MM.1S (cell line): Measurements from ENCODE around the gene ABCC4.

Source experiments
- DNase-seq: peaks from one replicate; pipeline ENCODE4 v3.0.0-alpha.2; 2015
- H2AFZ ChIP-seq: fragments of 300-600 bp; sonication (generic); 2 replicates; pipeline ENCODE4 v1.6.0; 2016; ENCODE audit warnings: antibody characterized with exemption, low read length
- H3F3A ChIP-seq: fragments of 300-600 bp; sonication (generic); 2 replicates; pipeline ENCODE4 v1.6.1; 2016; ENCODE audit warnings: mild to moderate bottlenecking, antibody characterized with exemption, low read length, moderate library complexity, mixed read lengths; ENCODE audit not compliant: insufficient read depth
- H3K27ac ChIP-seq: fragments of 300-600 bp; sonication (generic); 2 replicates; pipeline ENCODE4 v1.5.1; 2016; ENCODE audit warnings: mild to moderate bottlenecking, low read length
- H3K27me3 ChIP-seq: fragments of 300-600 bp; sonication (generic); replicated peaks from 2 replicates; pipeline ENCODE4 v1.6.0; 2016; ENCODE audit warnings: low read length; ENCODE audit not compliant: insufficient read depth
- H3K36me3 ChIP-seq: fragments of 300-600 bp; sonication (generic); replicated peaks from 2 replicates; pipeline ENCODE4 v1.6.1; 2016; ENCODE audit warnings: mild to moderate bottlenecking, low read length, mixed read lengths; ENCODE audit not compliant: insufficient read depth
- H3K4me1 ChIP-seq: fragments of 300-600 bp; sonication (generic); 2 replicates; pipeline ENCODE4 v1.6.1; 2016; ENCODE audit warnings: low read length, mixed read lengths
- H3K4me2 ChIP-seq: fragments of 300-600 bp; sonication (generic); 2 replicates; pipeline ENCODE4 v1.6.0; 2016; ENCODE audit warnings: low read depth, low read length
- H3K4me3 ChIP-seq: fragments of 300-600 bp; sonication (generic); 2 replicates; pipeline ENCODE4 v1.5.1; 2016; ENCODE audit warnings: low read length, mixed read lengths
- H3K79me2 ChIP-seq: fragments of 300-600 bp; sonication (generic); 2 replicates; pipeline ENCODE4 v1.6.1; 2016; ENCODE audit warnings: mixed run types, low read length, mixed read lengths
- H3K9ac ChIP-seq: fragments of 300-600 bp; sonication (generic); 2 replicates; pipeline ENCODE4 v1.6.1; 2016; ENCODE audit warnings: low read length, mixed read lengths
- H3K9me2 ChIP-seq: fragments of 300-600 bp; sonication (generic); replicated peaks from 2 replicates; pipeline ENCODE4 v1.6.1; 2016; ENCODE audit warnings: mild to moderate bottlenecking, low read length, mixed read lengths; ENCODE audit not compliant: insufficient read depth
- H3K9me3 ChIP-seq: fragments of 300-600 bp; sonication (generic); replicated peaks from 2 replicates; pipeline ENCODE4 v1.6.1; 2016; ENCODE audit warnings: mild to moderate bottlenecking, low read length, mixed read lengths; ENCODE audit not compliant: insufficient read depth
- H4K20me1 ChIP-seq: fragments of 300-600 bp; sonication (generic); 2 replicates; pipeline ENCODE4 v1.6.1; 2016; ENCODE audit warnings: mild to moderate bottlenecking, low read length, moderate library complexity, mixed read lengths; ENCODE audit not compliant: insufficient read depth
- EZH2 ChIP-seq: fragments of 300-600 bp; sonication (generic); optimal IDR thresholded peaks from 2 replicates; pipeline ENCODE3; 2017; ENCODE audit warnings: low read depth, mild to moderate bottlenecking, antibody characterized with exemption, low read length, mixed read lengths
- EZH2phosphoT487 ChIP-seq: fragments of 300-600 bp; sonication (generic); IDR thresholded peaks from 2 replicates; pipeline ENCODE4 v1.6.1; 2018; ENCODE audit warnings: antibody characterized with exemption, low read length
- TF ChIP-seq, protein P1 (sequence below): fragments of 300-600 bp; sonication (generic); IDR thresholded peaks from 2 replicates; pipeline ENCODE4 v1.5.1; 2016; ENCODE audit warnings: antibody characterized with exemption, low read length, mixed read lengths

The ABCC4 gene

DNA sequence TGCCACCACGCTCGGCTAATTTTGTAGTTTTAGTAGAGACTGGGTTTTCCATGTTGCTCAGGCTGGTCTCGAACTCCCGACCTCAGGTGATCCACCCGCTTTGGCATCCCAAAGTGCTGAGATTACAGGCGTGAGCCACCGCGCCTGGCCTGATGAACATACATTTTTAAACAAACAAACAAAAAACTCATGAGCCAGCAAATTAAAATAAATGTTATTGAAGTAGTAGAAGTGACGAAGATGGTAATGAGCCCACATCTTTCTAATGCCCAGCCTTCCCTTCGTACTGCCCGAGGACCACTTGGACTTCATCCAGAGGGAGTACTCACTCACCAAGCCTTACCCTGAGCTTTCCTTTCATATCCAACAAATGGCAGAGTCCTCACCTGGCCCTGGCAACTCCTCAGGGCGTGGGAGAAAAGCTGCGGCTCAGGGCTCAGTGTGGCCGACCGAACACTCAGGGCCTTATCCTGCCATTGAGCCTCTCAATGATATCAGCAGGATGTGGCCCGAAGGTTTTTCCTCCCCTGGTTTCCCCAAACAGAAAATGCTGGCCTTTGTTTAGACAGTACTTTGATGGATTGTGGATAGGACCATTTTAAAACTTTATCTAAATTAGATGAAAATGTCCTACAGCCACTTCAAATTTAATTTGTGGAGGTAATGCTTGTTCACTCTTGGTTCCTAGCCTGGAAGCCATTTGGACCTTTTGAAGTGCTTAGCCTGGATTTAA, 22.8 kb upstream of the ABCC4 start:
- Histone ChIP-seq H3K79me2 (no peaks in the 10 kb centered on the region), H4K20me1 (no peaks in the 10 kb centered on the region), H3K9ac (no peak overlapping the region), H2AFZ (no peak overlapping the region), H3F3A (no peaks in the 10 kb centered on the region), H3K4me2 (no peak overlapping the region), H3K4me3 (no peak overlapping the region), H3K4me1 (no peaks in the 10 kb centered on the region), H3K9me3 (no peaks in the 10 kb centered on the region), H3K27me3 (no peaks in the 10 kb centered on the region), H3K9me2 (no peaks in the 10 kb centered on the region), H3K36me3 (no peaks in the 10 kb centered on the region), H3K27ac (no peak overlapping the region)
- DNase-seq, result no peak
- TF ChIP-seq EZH2, result no peak
- TF ChIP-seq EZH2phosphoT487, result no peak
- TF ChIP-seq, protein P1, sequence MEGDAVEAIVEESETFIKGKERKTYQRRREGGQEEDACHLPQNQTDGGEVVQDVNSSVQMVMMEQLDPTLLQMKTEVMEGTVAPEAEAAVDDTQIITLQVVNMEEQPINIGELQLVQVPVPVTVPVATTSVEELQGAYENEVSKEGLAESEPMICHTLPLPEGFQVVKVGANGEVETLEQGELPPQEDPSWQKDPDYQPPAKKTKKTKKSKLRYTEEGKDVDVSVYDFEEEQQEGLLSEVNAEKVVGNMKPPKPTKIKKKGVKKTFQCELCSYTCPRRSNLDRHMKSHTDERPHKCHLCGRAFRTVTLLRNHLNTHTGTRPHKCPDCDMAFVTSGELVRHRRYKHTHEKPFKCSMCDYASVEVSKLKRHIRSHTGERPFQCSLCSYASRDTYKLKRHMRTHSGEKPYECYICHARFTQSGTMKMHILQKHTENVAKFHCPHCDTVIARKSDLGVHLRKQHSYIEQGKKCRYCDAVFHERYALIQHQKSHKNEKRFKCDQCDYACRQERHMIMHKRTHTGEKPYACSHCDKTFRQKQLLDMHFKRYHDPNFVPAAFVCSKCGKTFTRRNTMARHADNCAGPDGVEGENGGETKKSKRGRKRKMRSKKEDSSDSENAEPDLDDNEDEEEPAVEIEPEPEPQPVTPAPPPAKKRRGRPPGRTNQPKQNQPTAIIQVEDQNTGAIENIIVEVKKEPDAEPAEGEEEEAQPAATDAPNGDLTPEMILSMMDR, result no peak

DNA sequence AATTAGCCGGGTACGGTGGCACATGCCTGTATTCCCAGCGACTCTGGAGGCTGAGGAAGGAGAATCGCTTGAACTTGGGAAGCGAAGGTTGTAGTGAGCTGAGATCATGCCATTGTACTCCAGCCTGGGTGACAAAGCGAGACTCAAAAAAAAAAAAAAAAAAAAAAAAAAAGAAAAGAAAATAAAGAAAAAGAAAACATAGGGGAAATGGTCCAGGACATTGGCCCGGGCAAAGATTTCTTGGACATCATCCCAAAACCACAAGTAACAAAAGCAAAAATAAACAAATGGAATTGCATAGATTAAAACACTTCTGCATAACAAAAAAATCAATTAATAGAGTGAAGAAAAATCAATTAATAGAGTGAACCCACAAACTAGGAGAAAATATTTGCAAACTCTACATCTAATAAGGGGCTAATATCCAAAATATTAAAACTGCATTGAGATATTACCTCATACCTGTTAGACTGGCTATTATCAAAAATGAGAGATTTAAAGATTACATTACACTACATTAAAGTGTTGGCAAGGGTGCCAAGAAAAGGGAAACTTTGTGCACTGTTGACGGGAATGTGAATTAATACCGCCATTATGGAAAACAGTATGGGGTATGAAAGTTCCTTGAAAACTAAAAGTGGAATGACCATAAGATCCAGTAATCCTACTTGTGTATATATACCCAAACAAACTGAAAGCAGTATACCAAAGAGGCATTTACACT, 18.5 kb upstream of the ABCC4 start:
- Histone ChIP-seq H3K9ac (no peak overlapping the region), H3K9me3 (no peaks in the 10 kb centered on the region), H2AFZ (no peak overlapping the region)

DNA sequence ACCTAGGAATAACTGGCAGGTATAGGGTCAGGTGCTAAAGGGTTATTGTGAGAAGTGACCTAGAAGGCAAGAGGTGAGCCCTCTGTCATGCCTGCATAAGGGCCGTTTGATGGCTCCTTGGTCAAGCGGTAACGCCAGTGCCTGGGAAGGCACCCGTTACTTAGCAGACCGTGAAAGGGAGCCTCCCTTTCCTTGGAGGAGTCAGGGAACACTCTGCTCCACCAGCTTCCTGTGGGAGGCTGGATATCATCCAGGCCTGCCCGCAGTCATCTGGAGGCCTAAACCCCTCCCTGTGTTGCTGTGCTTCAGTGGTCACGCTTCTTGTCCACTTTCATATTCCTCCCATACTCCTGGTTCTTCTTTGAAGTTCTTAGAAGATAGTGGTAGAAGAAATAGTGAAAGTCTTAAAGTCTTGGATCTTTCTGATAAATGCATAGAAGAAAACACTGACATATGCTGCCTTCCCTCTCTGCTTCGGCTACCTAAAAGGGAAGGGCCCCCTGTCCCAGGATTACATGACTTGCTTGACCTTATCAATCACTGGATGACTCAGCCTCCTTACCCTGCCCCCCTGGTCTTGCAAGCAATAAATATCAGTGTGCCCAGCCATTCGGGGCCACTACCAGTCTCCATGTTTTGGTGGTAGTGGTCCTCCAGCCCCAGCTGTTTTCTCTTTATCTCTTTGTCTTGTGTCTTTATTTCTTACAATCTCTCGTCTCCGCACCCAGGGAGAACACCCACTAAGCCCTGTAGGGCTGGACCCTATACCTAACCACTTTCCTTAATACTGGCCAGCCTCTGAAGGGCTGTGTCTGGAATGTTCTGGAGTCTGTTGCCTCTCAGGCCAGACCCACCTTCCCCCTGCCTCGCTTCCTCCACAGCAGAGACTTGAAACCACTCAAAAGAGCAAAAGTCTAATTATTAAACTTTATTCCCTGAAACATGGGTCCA, 16.1 kb upstream of the ABCC4 start:
- H3K9me3 ChIP-seq, result no peaks in the 10 kb centered on the region
- DNase-seq, result no peak
- no peak overlapping the region for H2AFZ ChIP-seq
- H3K9me2 ChIP-seq, result no peaks in the 10 kb centered on the region
- H4K20me1 ChIP-seq, result no peaks in the 10 kb centered on the region
- no peaks in the 10 kb centered on the region for H3K79me2 ChIP-seq
- H3K4me2 ChIP-seq, result no peak overlapping the region
- no peak overlapping the region for H3K4me3 ChIP-seq
- H3K36me3 ChIP-seq, result no peaks in the 10 kb centered on the region
- TF ChIP-seq EZH2phosphoT487 (no peak), EZH2 (no peak)
- TF ChIP-seq, protein P1, result no peak
- no peak overlapping the region for H3K9ac ChIP-seq
- H3K4me1 ChIP-seq, result no peaks in the 10 kb centered on the region
- H3K27ac ChIP-seq, result no peak overlapping the region
- no peaks in the 10 kb centered on the region for H3K27me3 ChIP-seq
- no peaks in the 10 kb centered on the region for H3F3A ChIP-seq

More for the DNA sequence above, 18.5 kb upstream of the ABCC4 start:
- TF ChIP-seq, protein P1, result no peak
- TF ChIP-seq EZH2phosphoT487, result no peak
- TF ChIP-seq EZH2, result no peak
- H3F3A ChIP-seq, result no peaks in the 10 kb centered on the region
- DNase-seq, result no peak
- no peaks in the 10 kb centered on the region for H3K4me1 ChIP-seq
- no peak overlapping the region for H3K27ac ChIP-seq
- no peaks in the 10 kb centered on the region for H3K36me3 ChIP-seq
- H3K79me2 ChIP-seq, result no peaks in the 10 kb centered on the region
- no peaks in the 10 kb centered on the region for H4K20me1 ChIP-seq
- H3K27me3 ChIP-seq, result no peaks in the 10 kb centered on the region
- no peak overlapping the region for H3K4me3 ChIP-seq
- H3K9me2 ChIP-seq, result no peaks in the 10 kb centered on the region
- no peak overlapping the region for H3K4me2 ChIP-seq
